HG02840 (cell line): Measurements from ENCODE around the gene RTN4IP1.

Source experiments
- ATAC-seq: cut with Tn5 transposase; IDR thresholded peaks from one replicate; pipeline ENCODE4 v1.9.1; 2021; ENCODE audit warnings: mild to moderate bottlenecking, moderate library complexity, moderate number of reproducible peaks; ENCODE audit not compliant: unreplicated experiment, low FRiP score

RTN4IP1 gene

DNA sequence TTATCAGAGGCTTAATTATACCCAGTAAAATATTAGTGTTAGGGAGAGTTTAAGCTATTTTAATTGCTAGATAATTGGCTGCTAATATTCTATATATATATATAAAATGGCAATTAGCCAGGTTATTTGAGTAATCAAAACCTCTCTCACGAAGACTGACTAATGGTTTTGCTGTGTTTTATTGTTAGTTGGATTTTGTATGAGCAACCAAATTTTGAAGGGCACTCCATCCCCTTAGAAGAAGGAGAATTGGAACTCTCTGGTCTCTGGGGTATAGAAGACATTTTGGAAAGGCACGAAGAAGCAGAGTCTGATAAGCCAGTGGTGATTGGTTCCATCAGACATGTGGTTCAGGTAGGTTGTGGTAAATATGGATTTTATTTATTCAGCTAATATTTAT is 102.2 kb downstream of the RTN4IP1 start:
- no peak for ATAC-seq

DNA sequence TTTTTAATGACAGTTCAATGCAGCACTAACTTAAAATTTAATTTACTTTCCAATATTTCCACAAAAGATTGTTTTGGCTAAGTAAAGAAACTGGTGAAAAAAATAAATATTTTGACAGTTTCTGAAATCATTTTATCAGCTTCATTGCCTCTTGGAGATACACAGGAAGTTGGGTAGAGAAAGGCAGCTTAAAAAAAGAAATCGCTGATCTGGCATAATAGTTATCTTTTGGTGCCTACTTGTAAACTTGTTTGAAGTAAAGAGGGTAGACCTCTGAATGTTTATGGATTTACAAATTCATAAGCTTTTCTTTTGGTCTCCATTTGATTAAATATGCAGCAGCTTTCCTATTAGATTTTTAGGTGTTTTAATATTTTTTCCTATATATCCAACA is 103.4 kb downstream of the RTN4IP1 start:
- ATAC-seq = no peak

DNA sequence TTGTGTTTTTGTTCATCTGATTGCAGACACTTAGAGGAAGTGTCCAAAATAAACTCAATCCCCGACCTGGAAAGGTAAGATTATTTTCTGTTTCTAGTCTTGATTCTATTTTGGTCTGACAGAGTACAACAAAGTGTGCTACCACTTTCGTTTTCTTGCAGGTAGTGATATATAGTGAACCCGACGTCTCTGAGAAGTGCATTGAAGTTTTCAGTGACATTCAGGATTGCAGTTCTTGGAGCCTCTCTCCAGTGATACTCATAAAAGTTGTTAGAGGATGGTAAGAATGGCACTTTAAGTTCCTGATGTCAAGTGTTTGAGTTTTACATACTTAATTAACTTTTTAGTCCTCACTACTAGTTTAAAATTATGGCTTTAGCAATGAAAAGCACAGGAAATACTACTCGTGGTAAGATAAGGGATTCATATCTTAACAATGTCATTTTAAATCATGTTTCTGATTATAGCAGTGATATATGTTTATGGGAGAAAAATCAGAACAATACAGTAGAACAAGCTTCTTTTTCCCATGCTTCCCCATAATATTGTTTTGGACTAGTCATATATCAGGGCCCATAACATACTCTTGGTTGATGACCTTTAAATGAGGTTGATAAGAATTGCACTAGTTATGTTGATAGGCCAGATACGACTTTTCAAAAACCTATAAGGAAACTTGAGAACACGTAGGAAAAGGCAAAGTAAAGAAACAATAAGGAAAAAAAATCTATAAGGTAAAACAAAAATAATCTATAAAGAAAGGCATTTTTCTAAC is 104.0 kb downstream of the RTN4IP1 start:
- peak; percentile 38 for ATAC-seq

DNA sequence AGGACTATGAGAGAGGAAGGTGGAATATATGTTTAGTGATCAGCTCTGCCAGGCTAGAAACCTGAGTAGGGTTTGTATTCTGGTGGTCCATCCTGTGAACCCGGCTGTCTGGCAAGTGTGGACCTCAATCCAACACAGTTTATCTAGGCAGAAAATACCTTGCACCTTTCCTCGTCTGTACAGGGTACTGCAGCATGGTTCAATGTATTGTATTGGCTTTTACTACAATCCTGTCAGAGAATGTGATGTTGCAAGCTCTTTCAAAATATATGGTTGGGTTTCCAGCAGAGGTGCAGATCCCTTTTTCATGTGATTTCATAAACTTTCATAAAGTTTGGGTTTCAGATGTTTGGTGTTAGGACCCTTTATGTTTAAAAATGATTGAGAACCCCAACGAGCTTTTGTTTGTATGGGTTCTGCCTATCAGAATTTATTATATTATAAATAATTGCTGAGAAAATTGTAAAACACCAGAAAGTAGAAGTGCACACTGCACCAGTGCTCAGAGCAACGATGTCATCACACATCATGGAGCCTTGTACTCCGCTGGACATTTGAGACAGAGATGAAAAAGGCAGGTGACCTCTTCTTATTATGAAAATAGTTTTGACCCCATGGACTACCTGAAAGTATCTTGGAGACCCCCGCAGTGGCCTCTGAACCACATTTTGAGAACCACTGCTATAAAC is 106.6 kb downstream of the RTN4IP1 start:
- no peak for ATAC-seq
